HepG2 (cell line): ENCODE measurements around the gene USP24. TPM values are rescaled to one million over a fixed set of nuclear protein-coding genes. Genes with fewer than 3 reads are reported as not detected.

Source experiments
- ATAC-seq: fragments of 200-7000 bp; cut with Tn5 transposase; 3 replicates; pipeline ENCODE4 v1.9.1; 2020; ENCODE audit warnings: mild to moderate bottlenecking, moderate library complexity
- BruUV-seq: library from RNA; stranded (reverse); fragments of 400-500 nt; replicated peaks from 2 replicates; lab custom pipeline; 2021; lab: Mats Ljungman, UMichigan
- CTCF ChIA-PET: fragments of 300-600 bp; formaldehyde crosslinking; extraction: SDS; loops from one replicate; lab custom pipeline; 2021; ENCODE audit warnings: low total read pairs, inconsistent platforms, low intra/inter-chr PET ratio; lab: Yijun Ruan, JAX
- POLR2A ChIA-PET: fragments of 350-600 bp; sonication (Branson Sonifier 250); formaldehyde crosslinking; loops from one replicate; lab custom pipeline; 2020; ENCODE audit warnings: antibody characterized with exemption, inconsistent platforms; lab: Yijun Ruan, JAX
- DNase-seq: peaks from one replicate; pipeline ENCODE4 v3.0.0-alpha.2; 2015; ENCODE audit warnings: low spot score
- FAIRE-seq: peaks from 3 replicates; lab custom pipeline; 2011; peaks lifted over from hg19 to GRCh38; lab: Jason Lieb, UNC
- H2AFZ ChIP-seq: one replicate; pipeline ENCODE4 v1.6.1; 2011; ENCODE audit warnings: low read length, inconsistent platforms
- H3K27ac ChIP-seq: fragments of 300-600 bp; 3 replicates; pipeline ENCODE4 v1.8.0; 2011; ENCODE audit warnings: mixed run types, mild to moderate bottlenecking, mixed read lengths, low read length, inconsistent platforms; ENCODE audit not compliant: insufficient read depth; ENCODE audit errors: extremely low read length
- H3K27me3 ChIP-seq, 2 experiments: fragments of 200-600 bp in 1 of 2; 2 replicates in 1 of 2; 3 replicates in 1 of 2; pipeline versions ENCODE4 v1.6.0 to v1.8.0; 2011; ENCODE audit warnings: low read length in 2 of 2, mild to moderate bottlenecking in 2 of 2, moderate library complexity in 2 of 2, inconsistent platforms in 1 of 2; ENCODE audit not compliant: insufficient read depth in 2 of 2, control insufficient read depth in 1 of 2
- H3K36me3 ChIP-seq, 2 experiments: fragments of 200-600 bp in 1 of 2; replicated peaks in 1 of 2; 2 replicates in 1 of 2; 3 replicates in 1 of 2; pipeline versions ENCODE4 v1.5.1 to v1.8.0; 2011; ENCODE audit warnings: low read length in 2 of 2, inconsistent platforms in 1 of 2; ENCODE audit not compliant: insufficient read depth in 2 of 2, control insufficient read depth in 1 of 2
- H3K4me1 ChIP-seq: 2 replicates; pipeline ENCODE4 v1.5.1; 2012; ENCODE audit warnings: low read length, inconsistent platforms; ENCODE audit not compliant: insufficient read depth
- H3K4me2 ChIP-seq: 2 replicates; pipeline ENCODE4 v1.6.0; 2011; ENCODE audit warnings: low read depth, low read length, inconsistent platforms
- H3K4me3 ChIP-seq, 3 experiments: fragments of 200-600 bp in 1 of 3; sonication (generic), shearing (Covaris generic) in 1 of 3; replicated peaks in 1 of 3; 2 replicates each; pipeline ENCODE4 v1.5.1; 2011 to 2016; ENCODE audit warnings: low read length in 3 of 3, inconsistent platforms in 2 of 3, low read depth in 2 of 3, mild to moderate bottlenecking in 2 of 3, control low read depth in 1 of 3, mixed read lengths in 1 of 3; ENCODE audit not compliant: insufficient read depth in 1 of 3
- H3K79me2 ChIP-seq: one replicate; pipeline ENCODE4 v1.6.1; 2011; ENCODE audit warnings: low read length, inconsistent platforms; ENCODE audit not compliant: insufficient read depth
- H3K9ac ChIP-seq: 2 replicates; pipeline ENCODE4 v1.6.0; 2011; ENCODE audit warnings: mild to moderate bottlenecking, low read depth, low read length, inconsistent platforms; ENCODE audit not compliant: insufficient read depth
- H3K9me3 ChIP-seq: 2 replicates; pipeline ENCODE4 v1.5.1; 2012; ENCODE audit warnings: mild to moderate bottlenecking, low read length
- H4K20me1 ChIP-seq: 2 replicates; pipeline ENCODE4 v1.6.0; 2011; ENCODE audit warnings: inconsistent platforms, mild to moderate bottlenecking, low read length, moderate library complexity; ENCODE audit not compliant: insufficient read depth
- HNRNPLL ChIP-seq: fragments of 200-400 bp; formaldehyde crosslinking; IDR thresholded peaks from 2 replicates; pipeline ENCODE4 v1.6.1; 2017; ENCODE audit warnings: mild to moderate bottlenecking, low read depth, low read length; ENCODE audit not compliant: poor library complexity, severe bottlenecking
- MAF1 ChIP-seq: sonication (generic); formaldehyde crosslinking; IDR thresholded peaks from 2 replicates; pipeline ENCODE4 v1.5.0; 2020; ENCODE audit warnings: missing genetic modification reagents, borderline replicate concordance
- SMC3 ChIP-seq: IDR thresholded peaks from 2 replicates; pipeline ENCODE4 v1.6.1; 2011; ENCODE audit warnings: low read length, improper control_type of control experiment
- ZFAT ChIP-seq: sonication (generic); formaldehyde crosslinking; conservative IDR thresholded peaks from 2 replicates; pipeline ENCODE4 v1.8.1; 2023; ENCODE audit warnings: missing genetic modification reagents, inconsistent platforms
- ZNF234 ChIP-seq: sonication (generic); formaldehyde crosslinking; conservative IDR thresholded peaks from 2 replicates; pipeline ENCODE4 v1.5.1; 2020; ENCODE audit warnings: mild to moderate bottlenecking, missing genetic modification reagents
- ZNF33A ChIP-seq: sonication (generic); formaldehyde crosslinking; IDR thresholded peaks from 2 replicates; pipeline ENCODE4 v1.5.1; 2020; ENCODE audit warnings: missing genetic modification reagents, mild to moderate bottlenecking, moderate library complexity, borderline replicate concordance
- ZNF768 ChIP-seq: sonication (generic); formaldehyde crosslinking; IDR thresholded peaks from 2 replicates; pipeline ENCODE4 v1.4.0; 2020; ENCODE audit warnings: missing genetic modification reagents
- ZNF816 ChIP-seq: sonication (generic); formaldehyde crosslinking; IDR thresholded peaks from 2 replicates; pipeline ENCODE4 v1.8.0; 2022; ENCODE audit warnings: missing genetic modification reagents, mild to moderate bottlenecking, borderline replicate concordance
- WGBS: methylation state at CpG from one replicate; pipeline ENCODE4 v1.1.6; 2017; ENCODE audit warnings: low lambda C conversion rate; 5-methylcytosine and 5-hydroxymethylcytosine counted together
- in situ Hi-C: cut with HindIII; loops from 2 replicates; pipeline ENCODE4 v1.10.0; 2017; ENCODE audit warnings: low pct_unique_long_range_greater_than_20kb; ENCODE audit not compliant: extremely low pct_ligation_motif_present
- intact Hi-C: fragments of 100-400 bp; cut with micrococcal nuclease; formaldehyde crosslinking; loops from one replicate; pipeline ENCODE4 v1.10.0; 2022; ENCODE audit not compliant: unreplicated experiment
- polyA plus RNA-seq, 8 experiments: library from polyadenylated mRNA; depleted of rRNA in 3 of 8; stranded (reverse) in 7 of 8; unstranded in 1 of 8; fragments of >200 nt; fragmentation: Illumina TruSeq in 4 of 8; extraction: Trizol in 4 of 8; gene quantifications; 2 replicates each; pipeline versions ENCODE4 v1.2.1 to v1.2.3, GENCODE V29; 2011 to 2016; ENCODE audit warnings: low read depth in 4 of 8, missing spikeins in 1 of 8, mixed read lengths in 1 of 8; ENCODE audit not compliant: insufficient read depth in 1 of 8
- total RNA-seq, 5 experiments: library from RNA; depleted of rRNA; stranded (reverse); fragments of >200 nt; fragmentation: Illumina TruSeq; extraction: Trizol; gene quantifications; 2 replicates each; pipeline ENCODE4 v1.2.3, GENCODE V29; 2016; ENCODE audit warnings: low read depth in 1 of 5
- TF ChIP-seq, protein P1 (sequence below): sonication (generic); formaldehyde crosslinking; IDR thresholded peaks from 2 replicates; pipeline ENCODE4 v1.4.0; 2020; ENCODE audit warnings: missing genetic modification reagents
- TF ChIP-seq, protein P2 (sequence below), 2 experiments: sonication (generic) in 1 of 2; formaldehyde crosslinking in 1 of 2; IDR thresholded peaks; 2 replicates each; pipeline versions ENCODE4 v1.5.1 to v1.6.1; 2011 to 2020; ENCODE audit warnings: borderline replicate concordance in 1 of 2, low read depth in 1 of 2, low read length in 1 of 2, mild to moderate bottlenecking in 1 of 2, missing genetic modification reagents in 1 of 2, moderate library complexity in 1 of 2
- TF ChIP-seq, protein P3 (sequence below), 2 experiments: sonication (generic) in 1 of 2; formaldehyde crosslinking in 1 of 2; IDR thresholded peaks; 2 replicates each; pipeline versions ENCODE4 v1.4.0 to v1.6.1; 2018 to 2020; ENCODE audit warnings: missing genetic modification reagents in 2 of 2, borderline replicate concordance in 1 of 2, low read depth in 1 of 2, mild to moderate bottlenecking in 1 of 2, missing biosample characterization in 1 of 2

The USP24 gene
- total and polyA plus RNA-seq, 2 of the 13 experiments (the other 11 are each of a cell fraction or from before 2014, with no cell fraction given): 18.8 to 47.6 TPM

DNA sequence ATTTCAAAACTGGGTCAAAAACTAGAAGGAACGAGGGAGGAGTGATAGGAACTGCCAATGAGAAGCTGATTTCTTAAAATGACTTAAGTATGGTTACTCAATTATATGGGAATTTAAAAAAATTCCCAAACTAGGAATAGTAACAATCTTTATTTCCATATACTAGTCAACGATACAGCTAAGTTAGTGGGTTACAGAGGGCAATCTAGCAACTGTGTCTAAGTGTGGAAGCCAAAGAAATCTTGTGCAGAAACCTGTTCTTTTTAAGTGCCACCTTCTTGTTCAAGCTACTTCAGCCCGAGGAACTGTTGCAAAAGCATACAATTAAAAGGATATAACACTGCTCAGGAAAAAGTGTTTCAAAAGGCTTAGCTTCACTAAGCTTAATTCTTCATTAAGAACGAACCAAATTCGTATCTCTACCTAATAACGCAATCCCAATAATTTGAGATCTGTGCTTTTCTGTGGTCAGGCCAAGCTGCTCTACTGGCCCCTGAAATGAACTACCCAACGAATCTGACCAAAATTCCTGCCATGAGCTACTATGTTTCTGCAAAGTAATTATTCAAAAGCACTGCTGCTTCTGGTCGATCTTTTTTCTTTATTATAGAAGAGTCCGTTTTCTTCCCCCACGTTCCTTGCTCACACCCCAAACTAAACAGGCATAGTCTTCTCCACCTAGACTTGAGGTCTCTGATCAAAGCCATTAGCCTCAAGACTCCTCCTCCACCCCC is 1.8 kb downstream of the USP24 start:
- peak overlapping the region; percentile 97 for H3K9ac ChIP-seq
- no peak overlapping the region for H2AFZ ChIP-seq
- ChIA-PET CTCF (no interaction called here), POLR2A (interaction anchor here (3.8 kb wide), 1 partner anchor 20 kb away, joined by 26 read pairs; no protein-coding TSS in a partner anchor)
- 27% methylated on average over 10 of the region's 10 CpGs for WGBS
- FAIRE-seq (no peak), ATAC-seq (no peak), DNase-seq (no peak)
- BruUV-seq: TSS peak; percentile 38
- in situ Hi-C loops: no loop called here
- peaks cover 71% of the 10 kb centered on the region for H3K79me2 ChIP-seq
- H3K36me3 ChIP-seq: no peaks in the 10 kb centered on the region; a peak in 1 of 5 replicates
- no peaks in the 10 kb centered on the region; the same call in 1 of the 2 replicates for H4K20me1 ChIP-seq
- TF ChIP-seq SMC3 (no peak), MAF1 (CRISPR knock-in tag) (no peak), ZFAT (no peak), ZNF816 (CRISPR knock-in tag) (0 out of 2 replicates have a peak, but pooled peaks have one; percentile 32), ZNF33A (no peak), HNRNPLL (no peak), ZNF768 (no peak), ZNF234 (CRISPR knock-in tag) (no peak)
- TF ChIP-seq, protein P1, sequence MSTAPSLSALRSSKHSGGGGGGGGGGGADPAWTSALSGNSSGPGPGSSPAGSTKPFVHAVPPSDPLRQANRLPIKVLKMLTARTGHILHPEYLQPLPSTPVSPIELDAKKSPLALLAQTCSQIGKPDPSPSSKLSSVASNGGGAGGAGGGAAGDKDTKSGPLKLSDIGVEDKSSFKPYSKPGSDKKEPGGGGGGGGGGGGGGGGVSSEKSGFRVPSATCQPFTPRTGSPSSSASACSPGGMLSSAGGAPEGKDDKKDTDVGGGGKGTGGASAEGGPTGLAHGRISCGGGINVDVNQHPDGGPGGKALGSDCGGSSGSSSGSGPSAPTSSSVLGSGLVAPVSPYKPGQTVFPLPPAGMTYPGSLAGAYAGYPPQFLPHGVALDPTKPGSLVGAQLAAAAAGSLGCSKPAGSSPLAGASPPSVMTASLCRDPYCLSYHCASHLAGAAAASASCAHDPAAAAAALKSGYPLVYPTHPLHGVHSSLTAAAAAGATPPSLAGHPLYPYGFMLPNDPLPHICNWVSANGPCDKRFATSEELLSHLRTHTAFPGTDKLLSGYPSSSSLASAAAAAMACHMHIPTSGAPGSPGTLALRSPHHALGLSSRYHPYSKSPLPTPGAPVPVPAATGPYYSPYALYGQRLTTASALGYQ (CRISPR knock-in tag): no peak
- TF ChIP-seq, protein P2, sequence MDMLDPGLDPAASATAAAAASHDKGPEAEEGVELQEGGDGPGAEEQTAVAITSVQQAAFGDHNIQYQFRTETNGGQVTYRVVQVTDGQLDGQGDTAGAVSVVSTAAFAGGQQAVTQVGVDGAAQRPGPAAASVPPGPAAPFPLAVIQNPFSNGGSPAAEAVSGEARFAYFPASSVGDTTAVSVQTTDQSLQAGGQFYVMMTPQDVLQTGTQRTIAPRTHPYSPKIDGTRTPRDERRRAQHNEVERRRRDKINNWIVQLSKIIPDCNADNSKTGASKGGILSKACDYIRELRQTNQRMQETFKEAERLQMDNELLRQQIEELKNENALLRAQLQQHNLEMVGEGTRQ (IDR thresholded peaks at IDR 0.05; ENCODE audit: low read depth, low read length): no peak
- TF ChIP-seq, protein P2 (CRISPR knock-in tag; IDR thresholded peaks at IDR 0.05; ENCODE audit: borderline replicate concordance): no peak
- TF ChIP-seq, protein P3, sequence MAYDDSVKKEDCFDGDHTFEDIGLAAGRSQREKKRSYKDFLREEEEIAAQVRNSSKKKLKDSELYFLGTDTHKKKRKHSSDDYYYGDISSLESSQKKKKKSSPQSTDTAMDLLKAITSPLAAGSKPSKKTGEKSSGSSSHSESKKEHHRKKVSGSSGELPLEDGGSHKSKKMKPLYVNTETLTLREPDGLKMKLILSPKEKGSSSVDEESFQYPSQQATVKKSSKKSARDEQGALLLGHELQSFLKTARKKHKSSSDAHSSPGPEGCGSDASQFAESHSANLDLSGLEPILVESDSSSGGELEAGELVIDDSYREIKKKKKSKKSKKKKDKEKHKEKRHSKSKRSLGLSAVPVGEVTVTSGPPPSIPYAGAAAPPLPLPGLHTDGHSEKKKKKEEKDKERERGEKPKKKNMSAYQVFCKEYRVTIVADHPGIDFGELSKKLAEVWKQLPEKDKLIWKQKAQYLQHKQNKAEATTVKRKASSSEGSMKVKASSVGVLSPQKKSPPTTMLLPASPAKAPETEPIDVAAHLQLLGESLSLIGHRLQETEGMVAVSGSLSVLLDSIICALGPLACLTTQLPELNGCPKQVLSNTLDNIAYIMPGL (CRISPR knock-in tag; IDR thresholded peaks at IDR 0.05; ENCODE audit: borderline replicate concordance in 1 of 2, low read depth in 1 of 2): 0 out of 4 replicates have a peak, but pooled peaks of 1 of the 2 experiments have one; percentile 4
- H3K4me2 ChIP-seq: peak overlapping the region; percentile 93
- H3K4me1 ChIP-seq: peaks cover 66% of the 10 kb centered on the region
- intact Hi-C loops: loop anchor here (10.0 kb wide), 1 partner anchor 49 kb away; no protein-coding TSS in a partner anchor
- no peaks in the 10 kb centered on the region for H3K27me3 ChIP-seq
- no peaks in the 10 kb centered on the region for H3K9me3 ChIP-seq
- peak overlapping the region; percentile 87 to 98 (median 94) for H3K4me3 ChIP-seq
- H3K27ac ChIP-seq: peak overlapping the region; percentile 90
